ENCODE results near the gene FRMD4A.
"Not testable (repeated sequence)": the region's sequence is repeated elsewhere in the genome, so short reads cannot be mapped to it uniquely, and the experiment has no call there.

The FRMD4A gene

GRCh38 chr10:14146025-14146424, 184.7 kb downstream of the FRMD4A start:
- no peak for TF ChIP-seq CTCF (IDR thresholded peaks at IDR 0.05)
- peaks cover 5% of the 10 kb centered on the region for H3K27me3 ChIP-seq
- no peaks in the 10 kb centered on the region for H3K36me3 ChIP-seq
- H3K4me3 ChIP-seq (ENCODE audit: low read depth in 1 of 2, low read length in 1 of 2): no peak overlapping the region
- no peaks in the 10 kb centered on the region for H3K4me1 ChIP-seq (ENCODE audit: control insufficient read depth in 1 of 2, insufficient read depth in 1 of 2, low read depth in 1 of 2, low read length in 1 of 2)
- no peaks in the 10 kb centered on the region for H3K9me3 ChIP-seq
- no peak overlapping the region for H3K27ac ChIP-seq

- no peak for TF ChIP-seq CTCF (IDR thresholded peaks at IDR 0.05)
- no peak overlapping the region for H3K4me3 ChIP-seq (ENCODE audit: low read depth in 1 of 2, low read length in 1 of 2)
- no peak overlapping the region for H3K27ac ChIP-seq
- H3K4me1 ChIP-seq (ENCODE audit: control insufficient read depth in 1 of 2, insufficient read depth in 1 of 2, low read depth in 1 of 2, low read length in 1 of 2): no peaks in the 10 kb centered on the region
- H3K9me3 ChIP-seq: no peaks in the 10 kb centered on the region
- no peaks in the 10 kb centered on the region for H3K36me3 ChIP-seq
- peaks cover 5% of the 10 kb centered on the region for H3K27me3 ChIP-seq
Measured at GRCh38 chr10:14144451-14144850, 186.3 kb downstream of the FRMD4A start.

GRCh38 chr10:14142606-14143250, 188.0 kb downstream of the FRMD4A start:
- TF ChIP-seq CTCF (IDR thresholded peaks at IDR 0.05): no peak
- Histone ChIP-seq H3K27ac (no peak overlapping the region), H3K4me3 (ENCODE audit: low read depth in 1 of 2, low read length in 1 of 2) (no peak overlapping the region)

GRCh38 chr10:14141283-14141682, 189.4 kb downstream of the FRMD4A start:
- TF ChIP-seq CTCF (IDR thresholded peaks at IDR 0.05): no peak
- Histone ChIP-seq H3K27ac (no peak overlapping the region), H3K4me1 (ENCODE audit: control insufficient read depth in 1 of 2, insufficient read depth in 1 of 2, low read depth in 1 of 2, low read length in 1 of 2) (no peaks in the 10 kb centered on the region), H3K4me3 (ENCODE audit: low read depth in 1 of 2, low read length in 1 of 2) (no peak overlapping the region), H3K36me3 (no peaks in the 10 kb centered on the region), H3K27me3 (no peaks in the 10 kb centered on the region), H3K9me3 (no peaks in the 10 kb centered on the region)

More at GRCh38 chr10:14142606-14143250, 188.0 kb downstream of the FRMD4A start:
- peaks cover 5% of the 10 kb centered on the region for H3K27me3 ChIP-seq
- no peaks in the 10 kb centered on the region for H3K36me3 ChIP-seq
- H3K9me3 ChIP-seq: no peaks in the 10 kb centered on the region
- H3K4me1 ChIP-seq (ENCODE audit: control insufficient read depth in 1 of 2, insufficient read depth in 1 of 2, low read depth in 1 of 2, low read length in 1 of 2): no peaks in the 10 kb centered on the region

- no peaks in the 10 kb centered on the region for H3K9me3 ChIP-seq
- no peak overlapping the region for H3K4me3 ChIP-seq (ENCODE audit: low read depth in 1 of 2, low read length in 1 of 2)
- H3K27ac ChIP-seq: no peak overlapping the region
- no peaks in the 10 kb centered on the region for H3K27me3 ChIP-seq
- TF ChIP-seq CTCF (IDR thresholded peaks at IDR 0.05): no peak
- no peaks in the 10 kb centered on the region for H3K36me3 ChIP-seq
- no peaks in the 10 kb centered on the region for H3K4me1 ChIP-seq (ENCODE audit: control insufficient read depth in 1 of 2, insufficient read depth in 1 of 2, low read depth in 1 of 2, low read length in 1 of 2)
Measured at GRCh38 chr10:14137391-14137790, 193.3 kb downstream of the FRMD4A start.

GRCh38 chr10:14135196-14135595, 195.5 kb downstream of the FRMD4A start:
- H3K27ac ChIP-seq; H3K4me3 ChIP-seq (ENCODE audit: low read depth in 1 of 2, low read length in 1 of 2): not testable (repeated sequence)

More at GRCh38 chr10:14135196-14135595, 195.5 kb downstream of the FRMD4A start:
- H3K4me1 ChIP-seq (ENCODE audit: control insufficient read depth in 1 of 2, insufficient read depth in 1 of 2, low read depth in 1 of 2, low read length in 1 of 2); H3K9me3 ChIP-seq; H3K36me3 ChIP-seq; H3K27me3 ChIP-seq: not testable (repeated sequence)
